Brain pericyte (primary cell): Measurements from ENCODE around the gene TBX6.
"Not testable (repeated sequence)": the region's sequence is repeated elsewhere in the genome, so short reads cannot be mapped to it uniquely, and the experiment has no call there.

Experiments used
- DNase-seq: peaks from one replicate; pipeline ENCODE4 v3.0.0-alpha.2; 2012; ENCODE audit warnings: low read depth, low spot score

TBX6 gene

GRCh38 chr16:30091474-30092372 lies at the start of gene TBX6:
TBX6 (minus strand) TSS chr16:30091924; CDS start chr16:30091193, 731 bp downstream.
- DNase-seq: peak; percentile 36

- DNase-seq: no peak
Observed at GRCh38 chr16:30139583-30140481, 48.1 kb upstream of the TBX6 start.

- no peak for DNase-seq
Observed at GRCh38 chr16:30137897-30138296, 46.2 kb upstream of the TBX6 start.

- DNase-seq: no peak
Observed at GRCh38 chr16:30136971-30137605, 45.4 kb upstream of the TBX6 start.

- no peak for DNase-seq
Observed at GRCh38 chr16:30132591-30132990, 40.9 kb upstream of the TBX6 start.

GRCh38 chr16:30131869-30132475 lies 40.2 kb upstream of the TBX6 start:
- DNase-seq: no peak

GRCh38 chr16:30127993-30128392 lies 36.3 kb upstream of the TBX6 start:
- DNase-seq: no peak

GRCh38 chr16:30125690-30126089 lies 34.0 kb upstream of the TBX6 start:
- not testable (repeated sequence) for DNase-seq

- DNase-seq: no peak
Observed at GRCh38 chr16:30124985-30125379, 33.3 kb upstream of the TBX6 start.

- DNase-seq: no peak
Observed at GRCh38 chr16:30122604-30123160, 31.0 kb upstream of the TBX6 start.

- peak; percentile 78 for DNase-seq
Observed at GRCh38 chr16:30121741-30122571, 30.2 kb upstream of the TBX6 start.

- DNase-seq: no peak
Observed at GRCh38 chr16:30120340-30121105, 28.8 kb upstream of the TBX6 start.

- DNase-seq: no peak
Observed at GRCh38 chr16:30119428-30119827, 27.7 kb upstream of the TBX6 start.

- DNase-seq: no peak
Observed at GRCh38 chr16:30117768-30118167, 26.0 kb upstream of the TBX6 start.

- DNase-seq: no peak
Observed at GRCh38 chr16:30116291-30117207, 24.8 kb upstream of the TBX6 start.

GRCh38 chr16:30115238-30115637 lies 23.5 kb upstream of the TBX6 start:
- DNase-seq: no peak

- not testable (repeated sequence) for DNase-seq
Observed at GRCh38 chr16:30114833-30115232, 23.1 kb upstream of the TBX6 start.

GRCh38 chr16:30114411-30114810 lies 22.7 kb upstream of the TBX6 start:
- DNase-seq: no peak
